GM19452 (cell line): ENCODE results near the gene GYG1.

Experiments used
- ATAC-seq: cut with Tn5 transposase; IDR thresholded peaks from one replicate; pipeline ENCODE4 v1.9.1; 2021; ENCODE audit not compliant: unreplicated experiment

The GYG1 gene

DNA sequence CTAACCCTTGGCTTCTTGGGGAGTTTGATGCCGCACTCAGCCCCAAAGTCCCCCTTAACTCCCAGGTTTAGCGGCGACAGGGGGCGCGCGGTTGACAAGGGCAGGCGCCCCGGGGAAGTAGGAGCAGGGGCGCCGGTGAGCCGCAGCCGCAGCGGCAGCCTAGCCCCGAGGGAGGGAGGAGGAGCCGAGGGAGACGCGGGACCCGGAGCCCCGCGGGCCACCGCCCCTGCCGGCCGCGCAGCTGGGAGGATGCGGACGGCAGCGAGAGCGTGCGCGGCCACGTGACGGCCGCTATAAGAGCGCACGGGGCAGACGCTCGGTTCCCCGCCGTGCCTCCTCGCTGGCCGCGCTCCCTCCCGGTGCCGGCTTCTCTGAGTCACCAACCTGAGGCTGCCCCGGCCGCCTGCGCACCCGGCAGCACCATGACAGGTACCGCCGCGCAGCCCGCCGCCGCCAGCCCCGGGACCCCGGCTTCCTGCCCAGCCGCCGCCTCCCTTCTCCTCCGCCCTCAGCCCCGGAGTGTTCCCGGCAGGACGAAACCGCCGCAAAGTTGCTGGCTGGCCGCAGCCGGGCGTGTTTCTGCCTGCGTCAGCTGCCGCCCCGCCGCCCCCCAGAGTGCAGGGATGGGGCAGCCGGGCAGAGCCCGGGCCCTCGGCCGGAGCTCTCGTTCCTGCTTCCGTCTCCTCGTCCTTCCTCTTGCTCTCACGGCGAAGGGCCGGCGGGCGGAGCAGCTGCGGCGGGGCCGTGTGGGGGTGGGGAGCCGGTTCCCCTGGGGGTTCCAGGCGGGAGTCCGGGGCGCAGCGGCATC, at the start of gene GYG1:
TSS of gene GYG1 (plus strand) at position 322 of the 808 bp plus-strand sequence. CDS start at position 423, 101 bp downstream.
- ATAC-seq: peak; percentile 81

DNA sequence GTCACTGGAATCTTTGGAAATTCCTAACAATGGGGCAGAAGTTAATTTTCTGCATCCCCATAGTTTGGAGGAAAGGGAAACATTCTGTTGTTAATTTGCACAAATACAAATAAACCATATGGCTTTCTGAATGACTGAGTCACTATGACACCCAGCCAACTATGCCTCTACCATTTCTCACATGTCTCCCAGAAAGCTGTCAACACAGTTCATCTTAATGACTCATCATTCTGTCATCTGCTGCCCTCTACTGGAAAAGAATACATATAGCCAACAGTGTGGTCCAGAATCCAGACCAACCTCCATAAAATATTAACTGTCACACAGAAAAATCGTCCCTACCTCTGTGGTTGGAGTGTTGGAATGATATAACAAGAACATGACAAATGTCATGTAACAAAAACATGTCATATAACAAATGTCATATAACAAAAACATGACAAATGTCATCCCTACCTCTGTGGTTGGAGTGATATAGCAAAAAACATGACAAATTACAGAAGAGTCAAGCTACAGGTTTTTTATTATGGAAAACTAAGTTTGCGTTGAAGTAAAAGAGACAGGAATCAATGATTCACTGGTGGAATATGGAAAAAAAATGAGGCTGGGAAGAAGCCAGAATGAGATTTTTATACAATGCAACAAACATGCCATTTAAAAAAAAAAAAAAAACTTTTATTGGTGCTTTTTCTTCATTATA, 47.7 kb upstream of the GYG1 start:
- ATAC-seq: peak; percentile 97

DNA sequence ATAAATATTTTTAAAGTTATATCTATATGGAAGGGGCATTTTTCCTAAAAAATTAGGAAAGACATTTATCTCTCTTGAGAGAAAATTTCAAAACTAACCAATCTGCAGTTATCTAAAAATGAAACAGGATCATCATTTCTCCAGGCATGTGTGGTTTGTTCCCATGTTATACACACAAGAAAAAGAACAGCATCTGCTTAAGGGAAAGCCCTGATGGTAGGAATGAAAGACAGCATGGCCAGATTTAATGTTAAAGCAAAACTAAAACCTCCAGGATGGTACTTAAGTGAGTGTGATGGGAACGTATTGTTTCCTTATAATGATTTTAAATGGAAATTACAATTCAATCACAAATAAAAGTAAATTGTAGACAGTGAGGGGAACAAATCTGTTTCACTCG, 46.2 kb upstream of the GYG1 start:
- no peak for ATAC-seq

DNA sequence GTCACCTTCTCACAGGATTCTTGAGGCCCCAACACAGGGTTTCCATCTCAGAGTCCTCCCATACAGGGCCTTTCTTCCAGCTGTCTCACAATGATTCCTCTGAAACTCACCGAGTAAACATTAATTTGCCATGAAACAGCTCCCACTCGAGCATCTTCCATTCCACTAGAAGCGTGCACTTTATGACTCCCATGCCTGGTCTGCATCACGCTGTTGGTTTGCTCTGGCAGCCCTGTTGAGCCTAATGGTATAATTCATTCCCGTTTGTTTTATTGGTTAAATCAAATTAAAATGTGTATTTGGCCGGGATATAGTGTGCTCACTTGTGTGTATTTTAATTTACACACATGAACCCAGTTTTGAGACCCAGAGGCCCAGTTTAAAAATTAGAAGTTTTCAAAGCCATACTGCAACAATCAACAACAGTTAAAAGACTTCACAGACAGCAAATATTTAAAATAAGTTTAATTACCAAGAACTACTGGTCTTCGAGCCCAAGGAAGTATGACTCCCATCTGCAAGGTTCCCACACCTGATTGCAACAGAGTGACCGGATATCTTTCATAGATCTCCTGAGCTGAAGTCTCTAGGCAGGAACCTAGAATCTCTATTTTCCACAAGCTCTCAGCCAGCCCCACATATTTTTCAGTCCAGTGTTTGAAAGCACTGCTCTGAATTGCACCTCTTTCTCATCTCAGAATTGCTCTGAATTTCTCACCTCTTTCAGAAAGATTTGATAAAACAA, 42.3 kb upstream of the GYG1 start:
- no peak for ATAC-seq

DNA sequence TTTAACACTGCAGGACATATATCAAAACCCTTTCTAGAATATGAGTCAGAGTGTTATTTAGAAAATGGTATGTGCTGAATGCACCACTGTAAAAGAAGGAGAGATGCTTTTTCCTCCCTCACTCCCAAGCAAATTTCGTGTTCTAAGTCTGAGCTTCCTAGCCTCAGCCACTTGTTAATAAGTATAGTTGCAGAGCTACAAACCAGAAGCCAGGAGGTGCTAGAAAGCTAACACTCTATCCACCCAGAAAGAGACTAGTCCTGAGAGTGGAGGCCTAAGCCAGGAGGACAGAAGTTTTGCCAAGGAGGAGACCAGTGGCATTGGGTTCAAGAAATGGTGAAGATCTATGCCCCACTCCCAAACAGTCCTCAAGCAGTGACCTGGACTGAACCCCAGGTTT, 40.5 kb upstream of the GYG1 start:
- no peak for ATAC-seq

DNA sequence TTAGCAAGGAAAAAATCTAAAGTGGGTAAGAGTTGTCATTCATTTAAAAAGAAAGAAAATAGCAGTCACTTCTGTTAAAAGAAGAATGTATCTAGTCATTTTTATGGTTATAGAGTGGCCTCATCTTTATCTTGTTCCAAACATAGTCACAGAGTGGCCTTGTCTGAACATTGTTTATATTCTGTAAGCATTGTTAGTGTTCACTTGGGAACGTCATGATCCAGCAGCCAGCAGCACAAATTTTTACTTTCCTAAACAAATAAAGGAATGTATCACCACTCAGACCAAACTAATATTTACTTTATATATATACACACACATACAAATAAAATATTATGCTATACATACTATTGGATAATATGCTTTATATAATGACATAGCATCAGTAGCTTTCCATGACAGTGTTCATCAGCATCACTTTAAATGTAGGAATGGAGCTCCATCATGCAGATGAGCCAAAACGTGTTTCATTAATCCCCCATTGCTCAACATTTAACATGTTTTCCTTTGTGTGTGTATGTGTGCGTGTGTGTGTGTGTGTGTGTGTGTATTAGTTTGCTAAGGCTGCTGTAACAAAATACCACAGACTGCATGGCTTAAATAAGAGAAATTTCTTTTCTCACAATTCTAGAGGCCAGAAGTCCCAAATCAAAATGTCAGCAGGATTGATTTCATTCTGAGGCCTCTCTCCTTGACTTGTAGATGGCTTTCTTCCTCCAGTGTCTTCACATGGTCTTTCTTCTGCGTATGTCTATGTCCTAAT, 39.6 kb upstream of the GYG1 start:
- ATAC-seq: no peak

DNA sequence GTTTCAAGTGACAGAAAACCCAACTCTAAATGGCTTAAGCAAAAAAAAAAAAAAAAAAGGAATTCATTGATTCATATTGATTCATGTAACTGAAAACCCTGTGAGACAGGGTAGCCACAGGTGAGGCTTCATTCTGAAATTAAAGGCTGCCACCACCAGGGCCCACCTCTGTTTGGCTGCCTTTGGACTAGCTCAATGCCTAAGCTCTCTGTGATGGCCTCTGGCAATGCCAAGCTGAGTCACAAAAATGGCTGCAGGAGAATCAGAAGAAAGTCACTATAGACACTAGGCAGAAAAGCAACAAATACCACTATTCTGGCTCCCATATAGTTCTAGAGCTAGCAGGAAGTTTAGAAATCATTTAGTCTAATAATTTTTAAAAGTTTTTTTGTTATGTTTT, 38.2 kb upstream of the GYG1 start:
- ATAC-seq: no peak

DNA sequence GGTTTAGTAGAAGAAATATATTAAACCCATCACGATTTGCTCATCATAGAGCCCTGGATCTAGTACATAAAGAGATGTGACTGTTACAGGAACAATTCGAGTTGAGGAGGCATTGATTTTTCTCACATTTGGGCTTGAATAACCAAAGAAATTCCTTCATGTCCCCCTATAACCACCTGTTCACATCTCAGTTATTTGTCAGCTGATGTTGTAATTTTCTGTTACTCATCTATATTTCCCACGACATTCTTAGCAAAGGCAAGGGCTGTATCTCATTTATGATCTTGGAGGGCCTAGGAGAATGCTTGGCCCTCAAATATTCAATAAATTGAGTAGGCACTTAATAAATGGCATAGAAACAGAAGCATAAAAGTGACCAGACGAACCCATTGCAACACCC, 36.4 kb upstream of the GYG1 start:
- ATAC-seq: no peak

DNA sequence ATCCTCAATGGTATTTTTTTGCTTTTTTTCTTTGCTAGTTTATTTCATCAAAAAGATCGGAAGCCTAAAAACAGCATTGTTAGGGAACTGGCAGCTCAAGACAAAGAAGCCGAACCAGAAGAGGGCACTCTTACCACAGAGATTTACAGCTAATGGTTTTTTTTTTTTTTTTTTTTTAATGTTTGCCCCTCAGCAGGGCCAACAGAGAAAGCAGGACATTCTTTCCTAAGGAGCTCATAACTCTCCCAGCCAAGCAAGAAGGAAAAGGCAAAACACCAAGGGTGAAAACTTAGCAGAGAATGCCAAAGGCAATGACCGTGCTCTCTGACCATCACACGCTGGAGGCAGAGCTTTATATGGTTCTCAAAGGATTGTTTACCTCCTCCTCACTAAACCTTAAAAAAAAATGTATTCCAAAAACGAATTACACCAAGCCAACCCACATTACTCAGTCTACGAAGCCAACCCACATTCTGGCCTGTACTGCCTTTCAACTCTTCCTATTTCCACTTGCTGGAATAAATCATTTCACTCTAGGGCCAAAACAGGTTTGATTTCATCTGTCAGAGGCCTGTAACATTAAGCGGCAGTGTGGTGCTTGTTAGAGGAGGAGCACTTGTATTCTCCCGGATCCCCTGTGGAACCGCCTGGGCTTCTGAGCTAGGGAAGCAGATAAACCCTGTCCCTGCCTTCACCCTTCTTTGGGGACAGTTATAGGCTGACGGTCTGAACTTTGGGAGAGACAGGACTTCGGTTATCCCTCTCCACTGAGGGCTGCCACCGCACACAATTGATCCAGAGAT, 35.6 kb upstream of the GYG1 start:
- ATAC-seq: no peak

DNA sequence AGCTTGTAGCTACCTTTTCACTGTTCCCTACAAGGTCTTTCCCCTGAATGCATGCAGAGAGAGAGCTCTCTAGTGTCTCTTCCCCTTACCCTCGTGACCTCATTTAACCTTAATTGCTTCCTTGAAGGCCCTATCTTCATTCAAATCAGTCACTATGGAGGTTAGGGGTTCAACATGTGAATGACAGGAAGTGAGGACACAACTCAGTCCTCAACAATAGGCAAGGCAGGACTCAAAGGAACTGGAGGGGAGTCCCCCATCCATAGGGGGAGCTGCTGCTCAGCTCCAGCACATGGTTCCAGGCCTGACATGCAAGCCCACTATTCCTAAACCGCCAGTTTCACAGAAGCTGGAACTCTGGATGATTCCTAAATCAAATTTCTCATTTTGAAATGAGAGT, 33.8 kb upstream of the GYG1 start:
- no peak for ATAC-seq

DNA sequence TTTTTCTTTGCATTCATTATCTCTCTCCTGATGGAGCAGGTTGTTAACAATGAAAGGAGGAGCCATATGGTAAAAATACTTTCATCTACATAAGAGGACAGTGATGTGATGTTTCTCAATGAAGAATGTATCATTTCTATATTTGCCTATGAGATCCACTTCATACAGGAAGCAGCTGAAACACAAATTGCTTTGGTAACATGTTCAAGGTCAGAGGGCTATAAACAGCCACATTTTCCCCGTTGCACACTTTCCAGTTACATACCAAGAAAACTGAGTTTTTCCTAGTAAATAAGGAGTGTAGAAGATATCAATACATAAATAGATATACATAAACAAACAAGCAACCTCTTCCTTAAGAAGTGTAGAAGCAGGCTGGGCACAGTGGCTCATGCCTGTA, 32.6 kb upstream of the GYG1 start:
- no peak for ATAC-seq

DNA sequence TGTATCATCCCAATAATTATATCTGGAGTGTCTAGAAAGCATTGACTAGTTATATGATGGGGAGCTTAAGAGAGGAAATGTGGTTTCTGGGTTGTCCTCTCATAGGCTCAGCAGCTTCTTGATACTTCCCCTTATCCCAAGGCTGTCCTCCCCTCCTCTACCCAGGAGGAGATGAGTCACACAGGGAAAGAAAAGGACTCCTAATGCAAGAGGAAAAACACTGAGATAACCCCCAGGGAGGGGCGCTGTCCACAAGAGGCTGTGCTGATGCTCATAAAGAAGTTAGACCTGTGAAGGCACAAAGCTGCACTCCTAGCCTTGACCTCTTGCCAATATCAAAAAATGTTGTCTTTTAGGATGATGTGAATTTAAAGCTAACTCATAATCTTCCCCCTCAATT, 28.8 kb upstream of the GYG1 start:
- no peak for ATAC-seq

DNA sequence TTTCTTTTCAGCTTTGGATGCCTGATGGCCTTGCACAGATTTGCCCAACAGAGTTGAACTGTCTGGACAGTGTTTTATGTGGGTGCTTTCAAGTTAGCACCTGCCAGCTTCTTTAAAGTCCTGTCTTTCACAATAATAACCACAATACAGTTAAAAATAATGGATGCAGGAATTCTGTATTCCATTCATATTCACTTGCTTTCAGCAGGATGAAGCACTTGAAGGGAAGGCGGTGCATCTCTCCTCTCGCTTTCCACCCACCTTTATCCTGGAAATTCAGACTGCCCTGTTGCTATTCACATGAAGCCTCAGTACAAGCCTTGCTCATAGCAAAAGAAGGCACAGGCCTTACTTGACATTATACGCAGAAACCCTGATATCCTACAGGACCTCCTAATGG, 26.5 kb upstream of the GYG1 start:
- no peak for ATAC-seq

DNA sequence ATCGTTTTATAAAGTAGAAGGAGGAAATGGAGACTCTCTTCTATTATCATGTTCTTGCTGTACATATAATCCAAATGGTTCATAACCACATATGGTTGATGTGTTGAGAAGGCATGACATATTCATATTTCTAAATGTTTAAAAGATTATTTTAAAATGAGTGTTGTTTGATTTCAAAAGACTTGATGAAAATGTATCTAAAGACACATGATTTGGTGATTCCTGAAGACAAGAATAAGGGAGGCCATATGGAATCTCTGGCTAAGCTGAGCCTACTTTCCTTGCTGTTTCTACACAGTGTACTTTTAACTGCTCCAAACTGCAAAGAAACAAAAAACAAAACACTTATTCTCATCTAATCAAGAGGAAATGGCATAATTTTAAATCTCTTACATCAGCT, 23.0 kb upstream of the GYG1 start:
- ATAC-seq: no peak

DNA sequence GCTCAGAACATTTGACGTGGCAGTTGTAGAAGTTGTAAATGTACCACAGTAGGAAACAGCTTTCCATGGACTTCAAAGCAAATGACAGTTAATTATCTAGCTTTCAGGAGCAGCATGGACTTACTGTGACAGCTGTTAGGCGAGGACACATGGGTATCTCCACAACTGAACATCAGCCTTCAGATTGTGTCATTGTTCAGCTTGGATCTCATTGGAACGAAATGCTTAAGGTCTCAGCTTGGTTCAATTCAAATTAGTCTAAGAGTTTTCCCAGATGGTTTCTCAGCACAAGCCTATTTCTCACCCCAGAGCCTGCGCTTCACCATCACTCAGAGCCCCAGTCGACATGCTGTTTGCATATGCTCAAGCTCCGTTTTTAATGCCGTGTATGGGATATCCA, 21.1 kb upstream of the GYG1 start:
- ATAC-seq: no peak

DNA sequence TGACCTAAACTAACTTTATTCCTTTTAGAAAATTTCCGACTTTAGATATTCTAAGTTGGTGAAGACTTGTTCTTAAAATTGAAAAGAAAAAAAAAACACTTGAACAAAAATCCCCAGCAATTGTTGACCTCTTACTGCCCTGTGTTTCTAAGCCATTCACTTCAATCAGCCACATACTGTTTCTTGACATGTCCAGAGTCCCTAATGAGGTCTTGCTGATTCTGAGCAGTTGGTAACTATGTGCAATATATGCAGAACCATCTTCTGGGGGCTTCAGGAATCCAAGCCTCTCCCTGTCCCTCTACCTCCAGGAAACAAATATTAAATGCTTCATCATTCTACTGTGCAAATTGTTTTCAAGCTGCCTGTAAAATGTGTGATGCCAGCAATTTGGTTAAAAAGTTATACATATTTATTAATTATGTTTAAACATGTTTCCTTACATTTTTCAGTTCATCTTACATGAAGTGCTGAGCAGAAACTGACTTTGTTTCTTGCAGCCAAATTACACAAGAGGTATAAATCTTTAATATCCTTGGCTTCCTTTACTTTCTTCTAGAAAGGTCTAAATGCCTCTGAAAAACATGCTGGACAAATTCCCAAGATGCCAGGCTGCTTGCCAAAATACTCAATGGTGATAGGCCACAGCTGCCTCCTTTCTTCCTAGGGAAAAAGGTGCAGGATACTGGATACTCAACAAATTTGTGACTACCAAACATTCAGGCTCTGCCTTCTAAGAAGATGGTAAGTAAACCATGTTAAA, 19.8 kb upstream of the GYG1 start:
- ATAC-seq: no peak

DNA sequence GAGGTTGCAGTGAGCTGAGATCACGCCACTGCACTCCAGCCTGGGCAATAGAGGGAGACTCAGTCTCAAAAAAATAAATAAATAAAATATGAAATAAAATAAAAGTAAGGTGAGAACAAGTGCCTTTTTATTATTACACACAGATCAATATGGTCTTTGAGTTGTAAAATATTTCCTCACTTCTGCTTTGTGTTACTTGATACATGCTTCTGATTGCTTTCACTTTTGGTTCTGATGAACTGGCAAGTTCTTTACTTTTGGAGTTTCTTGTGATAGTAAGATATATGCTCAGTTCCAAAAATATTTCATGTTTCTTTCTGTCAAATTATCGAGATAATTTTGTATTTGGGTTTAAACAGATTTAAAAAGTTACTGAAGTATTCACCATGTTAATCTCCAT, 16.6 kb upstream of the GYG1 start:
- ATAC-seq: peak; percentile 76

DNA sequence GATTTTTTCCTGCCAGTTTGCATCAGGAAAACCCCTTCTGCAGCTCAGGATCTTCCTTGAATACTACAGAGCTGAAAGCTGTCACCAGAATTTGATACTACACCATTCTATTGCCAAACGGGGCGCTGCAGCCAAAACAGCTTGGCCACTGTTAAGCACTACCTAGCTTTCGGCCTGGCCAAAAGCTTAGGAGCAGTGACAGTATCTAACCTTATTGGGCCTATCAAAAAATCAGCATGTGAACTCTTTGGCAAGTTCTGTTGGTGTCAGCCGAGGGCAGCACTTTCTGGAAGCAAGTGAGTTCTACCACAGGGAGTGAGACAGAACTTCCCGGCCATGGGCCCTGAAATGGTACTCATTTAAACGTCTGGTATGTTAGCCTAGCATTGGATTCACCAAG, 16.1 kb upstream of the GYG1 start:
- no peak for ATAC-seq

DNA sequence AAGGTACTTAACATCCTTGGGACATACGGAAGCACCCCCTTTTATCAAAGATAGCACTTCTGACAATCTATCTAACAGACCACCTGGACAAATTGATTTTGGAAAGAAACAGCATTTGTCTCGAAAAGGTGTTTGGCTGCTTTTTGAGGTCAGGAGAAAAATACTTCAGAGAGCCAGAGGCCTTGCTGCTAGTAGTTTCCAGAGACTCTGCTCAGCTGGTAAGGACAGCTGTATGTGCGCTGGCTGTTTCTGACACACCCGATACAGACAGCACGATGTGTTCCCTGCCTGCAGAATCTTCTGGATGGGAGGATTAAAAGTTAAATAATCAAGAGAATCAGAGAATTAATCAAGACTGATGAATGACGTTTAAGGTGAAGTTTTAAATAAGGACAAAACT, 15.6 kb upstream of the GYG1 start:
- no peak for ATAC-seq

DNA sequence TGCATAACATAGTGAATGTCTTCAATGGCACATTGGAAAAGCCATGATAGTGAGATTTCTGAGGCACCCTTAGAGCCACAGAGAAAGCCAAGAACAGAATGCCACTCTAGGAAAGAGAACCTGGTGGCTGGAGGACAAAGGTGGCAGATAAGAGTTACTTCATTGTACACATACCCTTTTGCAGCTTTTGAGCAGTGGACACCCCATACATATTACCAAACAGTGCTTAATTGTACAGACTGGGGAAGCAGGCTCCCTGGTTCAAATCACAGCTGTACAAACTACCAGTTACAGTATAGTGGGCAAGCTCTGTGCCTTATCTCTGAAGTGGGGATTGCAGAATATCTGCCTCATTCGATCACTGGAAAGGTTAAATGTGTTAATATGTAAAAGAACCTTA, 10.1 kb upstream of the GYG1 start:
- ATAC-seq: no peak
